NCI-H526 (cell line): ENCODE data around the gene KCNH5.

Experiments
- DNase-seq, 2 experiments: peaks; one replicate each; lab custom pipeline; 2025; lab: John Stamatoyannopoulos, UW

The KCNH5 gene

DNA sequence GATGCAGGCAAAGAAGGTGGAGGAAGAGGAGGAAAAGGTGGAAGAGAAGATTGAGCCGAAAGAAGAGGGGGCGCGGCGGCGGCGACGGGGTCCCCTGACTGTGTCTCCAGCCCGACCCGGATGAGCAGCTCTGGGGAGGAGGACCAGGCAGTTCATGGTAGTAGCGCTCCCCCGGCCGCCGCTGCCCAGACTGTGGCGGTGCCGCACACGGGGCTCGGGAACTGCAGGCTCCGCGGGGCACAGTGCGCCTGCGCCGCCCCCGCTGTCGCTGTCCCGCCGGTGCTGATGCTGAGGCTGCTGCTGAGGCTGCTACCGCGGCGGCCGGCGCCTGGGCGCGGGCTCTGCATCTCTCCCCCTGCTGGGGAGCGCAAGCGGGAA, at the start of gene KCNH5:
Gene KCNH5 (minus strand): TSS at position 225 of the 378 bp plus-strand sequence. CDS start 272 bp downstream, outside the sequence.
- peak in 1 of 2 experiments; percentile 70 for DNase-seq

GRCh38 chr14:63091394-63091996, 46.2 kb upstream of the KCNH5 start:
- DNase-seq = no peak

- no peak for DNase-seq
Measured at GRCh38 chr14:63088865-63089264, 43.6 kb upstream of the KCNH5 start.

GRCh38 chr14:63078569-63078968, 33.3 kb upstream of the KCNH5 start:
- no peak for DNase-seq

- DNase-seq = no peak
Measured at GRCh38 chr14:63076488-63076887, 31.2 kb upstream of the KCNH5 start.

DNA sequence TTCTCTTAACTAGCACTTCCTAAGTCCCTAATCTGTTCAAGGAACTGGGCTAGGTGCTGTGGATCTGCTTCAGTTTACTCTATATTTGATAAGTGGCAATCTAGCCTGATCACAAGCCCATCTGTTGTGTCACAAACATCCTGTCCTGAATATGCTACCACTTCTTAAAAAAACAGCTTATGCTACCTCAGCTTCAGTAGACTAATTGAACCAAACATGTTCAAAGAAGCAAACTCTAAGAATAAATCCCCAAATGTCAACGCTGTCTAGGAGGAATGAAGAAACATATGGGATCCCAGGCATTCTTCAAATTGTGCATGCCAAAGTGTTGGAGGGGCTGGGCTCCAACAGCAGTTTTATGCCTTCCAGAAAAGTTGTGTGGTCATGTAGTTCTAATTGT, 10.4 kb upstream of the KCNH5 start:
- DNase-seq = no peak

DNA sequence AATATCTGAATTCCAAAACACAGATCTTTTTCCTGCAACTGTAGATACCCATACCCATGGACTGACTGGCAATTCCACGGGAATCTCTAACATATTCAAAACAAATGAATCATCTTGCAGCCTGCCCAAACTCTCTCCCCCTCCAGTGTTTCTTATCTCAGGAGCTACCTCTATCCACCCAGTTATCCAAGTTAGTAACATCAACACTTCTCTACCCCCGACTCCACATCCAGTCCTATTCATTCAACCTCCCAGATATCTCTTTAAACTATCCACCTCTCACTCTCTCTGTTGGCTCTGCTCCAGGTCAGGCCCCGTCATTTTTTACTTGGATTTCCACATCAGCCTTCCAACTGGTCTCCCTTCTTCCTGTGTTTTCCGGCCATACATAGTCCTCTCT, 6.7 kb upstream of the KCNH5 start:
- DNase-seq = no peak

GRCh38 chr14:63051301-63051700, 6.0 kb upstream of the KCNH5 start:
- no peak for DNase-seq

DNA sequence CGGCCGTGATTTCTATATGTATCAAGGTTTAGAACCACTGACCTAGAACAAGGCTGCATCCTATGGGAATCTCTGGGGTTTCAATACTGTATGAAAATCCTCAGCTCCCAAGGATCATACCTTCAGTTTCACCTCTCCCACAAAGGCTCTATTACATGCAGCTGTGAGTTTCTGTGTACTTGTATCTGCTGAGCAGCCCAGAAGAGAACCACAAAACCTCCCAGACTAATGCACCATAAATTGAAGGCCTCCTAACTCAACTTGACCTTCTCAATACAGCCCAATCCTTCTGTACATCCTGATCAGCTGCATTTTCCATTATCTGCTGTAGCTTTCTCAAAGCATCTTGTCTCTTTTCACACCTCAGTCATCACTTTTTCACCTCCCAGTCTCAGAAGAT, 5.4 kb upstream of the KCNH5 start:
- no peak for DNase-seq

DNA sequence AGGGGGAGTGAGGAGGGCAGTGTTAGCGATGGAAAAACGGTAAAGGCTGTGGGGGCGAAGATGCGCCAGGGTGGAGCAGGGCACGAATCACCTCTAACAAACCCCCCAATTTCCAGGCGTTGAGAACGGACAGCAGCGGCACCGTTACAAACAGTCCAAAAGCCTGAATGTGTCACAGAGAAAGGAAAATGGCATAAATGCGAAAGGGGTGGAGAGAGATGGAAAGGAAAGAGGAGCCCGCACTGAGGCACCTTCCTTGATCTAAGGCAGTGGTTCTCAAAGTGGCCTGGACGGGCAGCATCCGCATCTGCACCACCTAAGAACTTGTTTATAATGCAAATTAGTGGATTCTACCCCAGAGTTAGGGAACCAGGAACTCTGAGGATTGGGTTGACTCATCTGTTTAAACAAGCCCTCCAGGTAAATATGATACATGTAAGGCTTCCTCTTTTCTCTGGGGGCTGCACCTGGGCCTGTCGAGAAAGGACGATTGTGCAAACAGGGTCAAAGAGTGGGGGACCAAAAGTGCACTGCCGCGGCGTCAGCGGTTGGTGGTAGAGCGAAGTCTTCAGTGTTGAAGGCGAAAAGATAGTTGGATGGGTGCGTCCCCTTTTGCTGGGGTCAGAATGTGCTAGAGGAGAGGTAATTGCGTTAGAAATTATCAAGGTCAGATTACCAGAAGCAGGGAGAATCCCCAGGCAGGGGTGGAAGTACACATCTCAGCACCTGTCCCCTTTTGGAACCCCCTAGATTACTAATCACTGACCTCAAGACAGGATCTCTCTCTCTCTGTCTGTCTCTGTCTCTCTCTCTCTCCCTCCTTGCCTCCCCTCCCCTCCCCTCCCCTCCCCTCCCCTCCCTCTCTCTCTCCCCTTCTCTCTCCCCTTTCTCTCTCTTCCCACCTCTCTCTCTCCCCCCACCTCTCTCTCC, 1.3 kb upstream of the KCNH5 start:
- peak in 1 of 2 experiments; percentile 11 for DNase-seq

GRCh38 chr14:63045612-63046320, 508 bp upstream of the KCNH5 start:
- DNase-seq = peak; percentile 9 to 58

DNA sequence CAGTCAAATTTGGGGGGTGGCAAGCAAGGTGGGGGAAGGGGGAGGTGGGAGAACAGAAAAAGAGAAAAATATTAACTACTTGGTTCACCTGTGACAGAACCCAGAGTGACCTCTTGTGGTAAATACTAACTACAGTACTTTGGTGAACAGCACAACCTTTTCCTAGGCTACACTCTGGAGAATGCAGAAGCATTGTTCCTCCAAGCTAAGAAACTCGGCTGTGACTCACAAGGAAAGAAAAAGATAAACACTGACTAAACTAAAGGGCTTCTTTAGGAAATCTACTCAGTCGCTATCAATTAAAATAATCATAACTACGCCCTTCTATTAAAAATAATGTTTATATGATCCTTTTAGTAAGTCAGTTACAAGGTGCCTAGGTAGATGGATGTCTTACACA, 5.4 kb downstream of the KCNH5 start:
- peak in 1 of 2 experiments; percentile 20 for DNase-seq

- no peak for DNase-seq
Measured at GRCh38 chr14:63032641-63033040, 12.6 kb downstream of the KCNH5 start.

GRCh38 chr14:63032076-63032475, 13.2 kb downstream of the KCNH5 start:
- DNase-seq = no peak

GRCh38 chr14:63030113-63030512, 15.1 kb downstream of the KCNH5 start:
- DNase-seq = no peak

DNA sequence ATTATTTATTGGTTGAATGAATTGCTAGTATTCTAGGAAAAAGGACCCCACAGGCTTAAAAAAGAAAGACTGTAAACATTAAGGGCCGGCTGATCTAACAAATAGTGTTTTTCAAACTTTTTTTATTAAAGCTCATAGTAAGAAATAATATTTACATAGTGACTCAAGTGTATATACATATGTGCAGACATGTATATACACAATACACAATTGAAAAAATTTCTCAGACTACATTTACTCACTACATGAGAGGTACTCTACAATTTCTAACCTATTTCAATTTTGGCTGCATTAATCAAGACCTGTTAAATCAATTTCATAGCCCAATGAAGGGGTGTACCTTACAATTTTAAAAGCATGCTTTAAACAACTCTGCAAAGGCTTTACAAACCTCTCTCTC, 17.5 kb downstream of the KCNH5 start:
- no peak for DNase-seq

DNA sequence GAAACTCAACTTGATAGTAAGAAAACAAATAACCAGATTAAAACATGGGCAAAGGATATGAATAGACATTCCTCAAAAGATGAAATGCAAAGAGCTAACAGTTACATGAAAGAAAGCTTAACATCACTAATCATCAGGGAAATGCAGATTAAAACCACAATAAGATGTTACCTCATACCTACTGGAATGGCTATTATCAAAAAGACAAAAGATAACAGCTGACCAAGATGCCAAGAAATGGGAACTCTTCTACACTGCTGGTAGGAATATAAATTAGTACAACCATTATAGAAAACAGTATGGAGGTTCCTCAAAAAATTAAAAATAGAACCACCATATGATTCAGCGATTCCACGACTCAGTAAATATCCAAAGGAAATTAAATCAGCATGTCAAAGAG, 18.8 kb downstream of the KCNH5 start:
- DNase-seq = no peak

DNA sequence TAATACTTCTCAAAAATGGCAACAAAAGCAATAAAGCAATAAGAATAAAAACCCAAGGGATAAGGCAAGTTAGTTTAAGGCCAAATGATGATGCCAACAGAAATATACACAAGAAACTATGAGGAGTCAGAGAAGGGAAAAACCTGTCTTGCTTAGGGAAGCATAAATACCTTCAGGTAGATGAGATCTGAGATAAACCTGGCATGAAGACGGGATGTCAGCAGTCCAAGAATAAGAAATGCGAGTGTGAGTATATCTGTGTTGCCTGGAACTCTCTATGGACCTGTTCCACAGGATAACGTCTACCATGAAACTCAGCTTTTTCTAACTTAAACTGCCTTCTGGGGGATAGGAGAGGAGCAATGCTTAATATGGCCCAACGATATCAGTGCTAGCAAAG, 30.6 kb downstream of the KCNH5 start:
- DNase-seq = no peak

- DNase-seq = no peak
Measured at GRCh38 chr14:63012171-63012570, 33.1 kb downstream of the KCNH5 start.

- DNase-seq = no peak
Measured at GRCh38 chr14:63011623-63012022, 33.6 kb downstream of the KCNH5 start.

- DNase-seq = no peak
Measured at GRCh38 chr14:63009495-63009894, 35.8 kb downstream of the KCNH5 start.

- DNase-seq = no peak
Measured at GRCh38 chr14:63006531-63006930, 38.7 kb downstream of the KCNH5 start.

GRCh38 chr14:62994096-62994495, 51.2 kb downstream of the KCNH5 start:
- DNase-seq = no peak
